NCI-H2227 (cell line): ENCODE results near the gene OFD1.

Experiments
- DNase-seq: peaks from one replicate; lab custom pipeline; 2025; ENCODE audit not compliant: unreplicated experiment; lab: John Stamatoyannopoulos, UW

OFD1 gene, protein sequence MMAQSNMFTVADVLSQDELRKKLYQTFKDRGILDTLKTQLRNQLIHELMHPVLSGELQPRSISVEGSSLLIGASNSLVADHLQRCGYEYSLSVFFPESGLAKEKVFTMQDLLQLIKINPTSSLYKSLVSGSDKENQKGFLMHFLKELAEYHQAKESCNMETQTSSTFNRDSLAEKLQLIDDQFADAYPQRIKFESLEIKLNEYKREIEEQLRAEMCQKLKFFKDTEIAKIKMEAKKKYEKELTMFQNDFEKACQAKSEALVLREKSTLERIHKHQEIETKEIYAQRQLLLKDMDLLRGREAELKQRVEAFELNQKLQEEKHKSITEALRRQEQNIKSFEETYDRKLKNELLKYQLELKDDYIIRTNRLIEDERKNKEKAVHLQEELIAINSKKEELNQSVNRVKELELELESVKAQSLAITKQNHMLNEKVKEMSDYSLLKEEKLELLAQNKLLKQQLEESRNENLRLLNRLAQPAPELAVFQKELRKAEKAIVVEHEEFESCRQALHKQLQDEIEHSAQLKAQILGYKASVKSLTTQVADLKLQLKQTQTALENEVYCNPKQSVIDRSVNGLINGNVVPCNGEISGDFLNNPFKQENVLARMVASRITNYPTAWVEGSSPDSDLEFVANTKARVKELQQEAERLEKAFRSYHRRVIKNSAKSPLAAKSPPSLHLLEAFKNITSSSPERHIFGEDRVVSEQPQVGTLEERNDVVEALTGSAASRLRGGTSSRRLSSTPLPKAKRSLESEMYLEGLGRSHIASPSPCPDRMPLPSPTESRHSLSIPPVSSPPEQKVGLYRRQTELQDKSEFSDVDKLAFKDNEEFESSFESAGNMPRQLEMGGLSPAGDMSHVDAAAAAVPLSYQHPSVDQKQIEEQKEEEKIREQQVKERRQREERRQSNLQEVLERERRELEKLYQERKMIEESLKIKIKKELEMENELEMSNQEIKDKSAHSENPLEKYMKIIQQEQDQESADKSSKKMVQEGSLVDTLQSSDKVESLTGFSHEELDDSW

GRCh38 chrX:13734278-13735172 is at the start of gene OFD1, which contains the start of gene TRAPPC2:
TSS of gene OFD1 (plus strand) at chrX:13734748. CDS start at chrX:13735072, 324 bp downstream.
TSS of gene TRAPPC2 (minus strand) at chrX:13734620. CDS start at chrX:13719963, 14,657 bp downstream.
- DNase-seq = peak; percentile 99

DNA sequence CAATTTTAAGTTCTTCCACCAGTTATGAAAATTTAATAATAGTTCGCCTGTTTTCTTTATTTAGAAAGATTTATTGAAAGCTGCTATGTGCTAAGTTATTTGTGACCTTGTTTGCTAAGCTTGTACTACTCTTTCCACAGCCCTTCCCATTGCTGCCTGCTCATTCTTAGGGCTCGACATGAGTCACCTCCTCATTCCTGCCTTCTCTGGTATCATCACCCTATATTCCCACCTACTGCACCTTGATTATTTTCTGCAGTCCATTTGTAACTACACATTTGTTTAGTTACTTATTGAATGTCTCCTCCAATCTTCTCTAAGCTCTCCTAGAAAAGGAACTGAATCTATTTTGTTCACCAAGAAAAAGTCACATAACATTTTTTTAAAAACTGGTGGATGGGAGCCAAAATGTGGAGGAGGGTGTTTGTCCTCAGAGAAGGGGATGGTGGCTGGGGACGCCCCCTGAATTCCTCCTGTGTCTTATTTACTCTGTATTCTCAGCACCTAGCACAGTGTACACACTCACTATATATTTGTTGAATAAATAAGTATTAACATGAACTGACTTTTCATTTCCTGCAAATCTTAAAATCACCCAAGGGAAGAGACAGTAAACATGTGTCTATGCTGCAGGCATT is 49.3 kb upstream of the OFD1 start:
- DNase-seq = no peak

DNA sequence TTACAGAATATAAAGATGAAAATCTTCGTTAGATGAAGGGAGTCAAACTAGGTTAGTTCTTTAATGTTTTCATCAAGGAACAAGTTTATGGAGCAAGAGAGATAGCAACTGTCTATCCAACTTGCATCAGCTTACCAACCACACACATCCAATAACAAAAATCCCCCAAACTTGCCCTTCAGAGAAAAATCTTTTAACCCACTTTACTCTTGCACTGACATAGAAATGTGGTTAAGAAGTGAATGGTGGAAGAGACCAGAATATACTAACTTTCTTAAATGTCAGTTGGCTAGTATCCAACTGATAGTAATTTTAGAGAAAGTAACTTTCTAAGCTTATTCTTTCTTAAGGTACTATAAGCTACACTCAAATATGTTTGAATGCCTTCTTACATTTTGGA is 47.3 kb upstream of the OFD1 start:
- no peak for DNase-seq

- peak; percentile 21 for DNase-seq
Measured at GRCh38 chrX:13688384-13688957, 46.1 kb upstream of the OFD1 start.

DNA sequence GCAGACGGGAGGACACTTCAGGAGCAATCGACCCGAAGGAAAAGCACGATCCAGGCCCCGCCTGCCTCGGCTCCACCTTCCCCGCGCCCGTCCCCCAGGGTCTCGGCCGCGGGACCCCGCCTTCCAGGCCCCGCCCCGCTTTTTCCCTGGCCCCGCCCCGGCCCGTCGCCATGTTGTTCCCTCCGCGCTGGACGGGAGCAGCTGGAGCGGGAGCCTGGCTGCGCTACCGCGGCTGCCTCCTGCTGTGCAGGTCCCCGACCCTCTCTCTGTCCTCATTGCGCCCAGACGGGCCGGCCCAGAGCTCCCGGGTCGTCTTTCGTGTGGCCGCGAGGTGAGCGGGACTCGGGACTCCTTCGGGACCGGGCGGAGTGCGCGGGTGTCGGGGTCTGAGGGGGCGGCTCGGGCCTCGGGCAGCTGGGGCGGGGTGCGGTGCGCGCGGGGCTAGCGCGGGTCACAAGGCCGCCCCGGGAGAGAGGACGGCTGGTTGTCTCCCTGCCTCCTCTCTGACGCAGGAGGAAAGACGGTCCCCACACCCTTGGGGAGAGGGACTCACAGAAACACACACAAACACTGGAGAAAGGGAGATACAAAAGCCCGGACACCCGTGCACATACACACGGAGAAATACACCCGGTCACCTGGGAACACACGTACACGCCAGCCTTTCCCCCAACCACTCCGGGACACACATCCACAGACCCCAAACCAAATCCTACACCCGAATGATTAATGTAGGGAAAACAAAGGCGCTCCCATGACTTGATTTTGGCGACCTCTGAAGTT is 45.4 kb upstream of the OFD1 start, which contains the start of gene RAB9A:
TSS of gene RAB9A (plus strand) at position 171 of the 783 bp plus-strand sequence. CDS start 19,619 bp downstream, outside the sequence.
- DNase-seq = peak; percentile 92

DNA sequence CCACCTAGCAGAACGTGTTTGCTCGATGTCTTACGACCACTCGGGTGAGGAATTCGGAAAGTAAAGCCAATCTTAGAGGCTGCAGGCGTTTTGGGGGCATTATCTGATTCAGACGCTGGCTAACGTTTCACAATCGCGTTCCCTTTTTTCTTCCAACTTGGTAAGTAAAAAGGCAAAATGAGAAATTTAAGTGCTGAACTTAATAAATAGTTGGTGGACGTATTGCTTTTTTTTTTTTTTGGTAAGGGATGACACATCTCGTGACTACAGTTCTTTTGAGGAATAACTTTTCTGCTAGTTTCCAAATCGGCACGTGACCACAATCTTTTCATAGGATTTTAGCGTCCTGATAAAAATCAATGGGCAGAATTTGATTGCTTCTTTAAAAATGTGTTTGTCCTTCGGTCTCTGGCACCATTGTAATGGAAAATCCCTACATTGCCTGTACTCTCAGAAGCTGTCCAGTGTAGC is 44.8 kb upstream of the OFD1 start:
- peak; percentile 55 for DNase-seq

DNA sequence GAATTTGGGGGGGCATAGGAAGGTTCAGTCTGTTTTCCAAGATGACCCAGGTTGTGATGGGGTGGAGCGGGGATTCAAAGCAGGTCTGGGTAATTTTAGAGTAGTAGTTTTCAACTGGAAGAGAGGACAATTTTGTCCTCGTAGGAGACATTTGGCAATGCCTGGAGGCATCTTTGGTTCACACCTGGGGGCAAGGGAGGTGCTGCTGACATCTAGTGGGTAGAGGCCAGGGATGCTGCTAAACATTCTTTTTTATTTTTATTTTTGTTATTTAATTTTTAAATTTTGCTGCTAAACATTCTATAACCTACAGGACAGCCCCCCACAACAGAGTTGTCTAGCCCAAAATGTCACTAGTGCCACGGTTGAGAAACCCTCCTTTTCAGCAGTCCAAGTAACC is 43.7 kb upstream of the OFD1 start:
- DNase-seq = no peak

GRCh38 chrX:13691841-13692371 is 42.6 kb upstream of the OFD1 start:
- DNase-seq = no peak

GRCh38 chrX:13692771-13693231 is 41.7 kb upstream of the OFD1 start:
- DNase-seq = no peak

DNA sequence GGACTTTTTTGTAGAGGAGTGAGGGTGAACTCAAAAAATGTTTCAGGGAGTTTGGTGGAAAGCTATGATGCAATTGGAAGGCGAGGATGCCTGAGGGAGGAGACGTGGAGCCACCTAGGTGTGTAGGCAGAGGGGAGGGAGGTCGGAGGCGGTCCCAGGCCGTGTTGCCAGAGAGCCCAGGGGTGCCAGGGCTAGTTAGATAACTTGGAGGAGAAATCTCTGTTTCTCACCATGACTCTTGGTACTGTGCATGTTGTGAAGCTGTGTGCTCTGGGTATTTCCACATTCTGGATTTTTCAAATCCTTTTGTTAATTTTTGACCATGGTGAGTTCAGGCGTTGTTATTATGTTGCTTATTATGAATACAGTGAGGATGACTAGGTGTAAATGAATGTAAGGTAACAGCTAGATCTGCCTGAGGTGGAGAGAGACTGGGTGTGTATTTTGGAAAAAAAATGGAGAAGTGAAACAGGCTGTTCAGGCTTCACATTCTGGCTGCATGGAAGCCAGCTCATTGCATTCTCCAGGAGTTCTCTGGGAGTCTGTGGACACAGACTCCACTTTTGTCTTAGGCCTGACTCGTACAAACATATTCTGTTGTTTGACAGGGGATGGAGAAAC is 41.1 kb upstream of the OFD1 start:
- DNase-seq = no peak

GRCh38 chrX:13694359-13694758 is 40.2 kb upstream of the OFD1 start:
- no peak for DNase-seq

GRCh38 chrX:13694983-13695382 is 39.6 kb upstream of the OFD1 start:
- DNase-seq = no peak

DNA sequence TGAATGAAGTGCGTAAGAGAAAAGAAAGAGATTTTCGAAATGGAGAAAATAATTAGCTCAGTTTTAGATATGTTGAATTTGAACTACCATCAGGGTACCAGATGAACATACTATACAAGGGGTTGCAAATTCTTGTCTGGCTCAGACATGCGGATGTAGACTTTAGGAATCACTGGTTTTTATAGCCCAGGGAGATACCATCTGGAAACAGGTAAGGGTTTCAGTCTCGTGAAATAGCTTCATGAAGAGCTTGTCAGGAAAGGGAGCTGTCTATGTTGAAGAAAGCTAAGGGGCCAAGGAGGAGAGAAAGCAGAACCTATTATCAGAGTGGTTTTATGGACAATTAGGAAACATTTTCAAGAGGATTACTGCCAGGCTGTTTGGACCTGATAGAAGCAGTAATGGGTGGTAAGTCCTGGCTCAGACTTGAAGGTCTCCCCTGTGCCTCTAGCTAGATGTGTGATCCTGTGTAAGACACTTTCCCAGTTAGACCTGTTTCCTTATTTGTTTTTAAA is 38.9 kb upstream of the OFD1 start:
- DNase-seq = no peak

GRCh38 chrX:13697455-13697854 is 37.1 kb upstream of the OFD1 start:
- DNase-seq = no peak

DNA sequence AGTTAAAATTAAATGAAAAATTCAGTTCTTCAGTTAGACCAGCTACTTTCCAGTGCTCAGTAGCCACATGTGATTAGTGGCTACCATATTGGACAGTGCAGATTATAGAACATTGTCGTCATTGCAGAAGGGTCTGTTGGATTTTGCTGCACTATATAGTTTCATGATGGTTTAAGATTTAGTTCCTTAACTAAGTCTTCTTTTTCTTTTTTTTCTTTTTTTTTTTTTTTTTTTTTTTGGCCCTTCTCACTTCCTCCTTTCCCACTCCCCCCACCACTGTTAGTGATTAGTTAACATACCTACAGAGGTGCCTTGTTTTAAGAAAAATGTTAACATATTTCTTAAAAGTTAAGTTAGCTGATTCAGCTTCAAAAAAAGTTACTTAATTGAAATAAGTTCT is 36.6 kb upstream of the OFD1 start:
- DNase-seq = no peak

GRCh38 chrX:13698432-13698831 is 36.1 kb upstream of the OFD1 start:
- no peak for DNase-seq

DNA sequence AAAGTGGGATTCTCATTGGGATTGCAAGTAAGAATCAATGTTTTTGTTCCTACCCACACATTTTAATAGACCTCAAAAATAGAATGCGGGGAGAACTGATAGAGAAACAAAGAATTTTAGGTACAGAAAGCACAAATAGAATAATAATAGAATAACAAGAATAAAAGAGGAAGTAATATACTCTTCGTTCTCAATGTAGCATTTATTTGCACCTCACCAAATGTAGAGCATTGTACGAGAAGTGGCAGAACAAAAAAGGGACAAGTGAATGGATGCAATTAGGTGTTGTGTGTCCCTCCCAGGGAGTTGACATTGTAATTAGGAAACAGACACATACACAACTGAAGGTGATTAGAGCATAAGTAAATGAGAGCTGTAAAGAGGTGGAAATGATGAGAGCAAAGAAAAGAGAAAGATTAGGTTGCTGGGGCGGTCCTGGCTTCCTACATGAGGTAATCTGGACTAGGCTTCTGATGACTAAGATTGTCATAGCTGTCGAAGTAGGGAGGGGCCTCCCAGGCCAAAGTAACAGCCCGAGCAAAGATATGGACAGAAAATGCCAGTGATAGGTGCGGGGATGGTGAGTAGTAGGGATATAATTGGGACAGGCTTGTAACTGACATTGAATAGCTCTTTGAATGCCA is 35.2 kb upstream of the OFD1 start:
- DNase-seq = no peak
